HepG2 (cell line): ENCODE data around the gene GTF2H4. TPM values are rescaled to one million over a fixed set of nuclear protein-coding genes. Genes with fewer than 3 reads are reported as not detected.

ENCODE experiments used
- ARID2 ChIP-seq: sonication (generic); formaldehyde crosslinking; IDR thresholded peaks from 2 replicates; pipeline ENCODE4 v1.8.1; 2022; ENCODE audit warnings: mild to moderate bottlenecking, missing genetic modification reagents, borderline replicate concordance
- CENPX ChIP-seq: sonication (generic); formaldehyde crosslinking; IDR thresholded peaks from 2 replicates; pipeline ENCODE4 v1.9.0; 2021; ENCODE audit warnings: mild to moderate bottlenecking, missing genetic modification reagents, moderate library complexity
- CERS6 ChIP-seq: sonication (generic); formaldehyde crosslinking; IDR thresholded peaks from 2 replicates; pipeline ENCODE4 v1.5.0; 2020; ENCODE audit warnings: missing genetic modification reagents
- ELF3 ChIP-seq: IDR thresholded peaks from 2 replicates; pipeline ENCODE4 v1.6.1; 2016; ENCODE audit warnings: missing genetic modification reagents, missing compliant biosample characterization
- FIP1L1 ChIP-seq: fragments of 200-400 bp; formaldehyde crosslinking; IDR thresholded peaks from 2 replicates; pipeline ENCODE4 v1.6.1; 2018; ENCODE audit warnings: low read depth, mild to moderate bottlenecking, low read length, moderate library complexity, borderline replicate concordance; ENCODE audit not compliant: insufficient read depth
- GRHL1 ChIP-seq: sonication (generic); formaldehyde crosslinking; conservative IDR thresholded peaks from 2 replicates; pipeline ENCODE4 v1.8.0; 2022; ENCODE audit warnings: missing genetic modification reagents
- HOXA9 ChIP-seq: sonication (generic); formaldehyde crosslinking; IDR thresholded peaks from 2 replicates; pipeline ENCODE4 v1.8.1; 2022; ENCODE audit warnings: missing genetic modification reagents, mild to moderate bottlenecking, moderate library complexity, borderline replicate concordance
- KLF12 ChIP-seq: sonication (generic); formaldehyde crosslinking; IDR thresholded peaks from 2 replicates; pipeline ENCODE4 v1.4.0; 2020; ENCODE audit warnings: missing genetic modification reagents, borderline replicate concordance
- KLF9 ChIP-seq: IDR thresholded peaks from 2 replicates; pipeline ENCODE4 v1.6.1; 2016; ENCODE audit warnings: low read depth
- MAFK ChIP-seq, 2 experiments: IDR thresholded peaks in 1 of 2; conservative IDR thresholded peaks in 1 of 2; 2 replicates each; pipeline ENCODE4 v1.6.1; 2011; ENCODE audit warnings: improper control_type of control experiment in 2 of 2, low read length in 2 of 2
- SAP130 ChIP-seq: IDR thresholded peaks from 2 replicates; pipeline ENCODE4 v1.6.1; 2016; ENCODE audit warnings: low read depth
- STAG1 ChIP-seq: sonication (generic); formaldehyde crosslinking; IDR thresholded peaks from 2 replicates; pipeline ENCODE4 v1.4.0; 2020; ENCODE audit warnings: missing genetic modification reagents
- TFAP4 ChIP-seq: sonication (generic); IDR thresholded peaks from 2 replicates; pipeline ENCODE4 v1.6.1; 2016; ENCODE audit warnings: low read depth, borderline replicate concordance
- TRIM22 ChIP-seq: fragments of 450-650 bp; IDR thresholded peaks from 2 replicates; pipeline ENCODE4 v1.6.1; 2017
- ZBED4 ChIP-seq: sonication (generic); formaldehyde crosslinking; IDR thresholded peaks from 2 replicates; pipeline ENCODE4 v1.4.0; 2020; ENCODE audit warnings: missing genetic modification reagents, borderline replicate concordance
- ZBTB39 ChIP-seq: sonication (generic); formaldehyde crosslinking; IDR thresholded peaks from 2 replicates; pipeline ENCODE4 v1.5.0; 2020; ENCODE audit warnings: missing genetic modification reagents
- ZNF282 ChIP-seq: fragments of 450-650 bp; IDR thresholded peaks from 2 replicates; pipeline ENCODE4 v1.6.1; 2018; ENCODE audit not compliant: partially characterized antibody
- ZNF468 ChIP-seq: sonication (generic); formaldehyde crosslinking; IDR thresholded peaks from 2 replicates; pipeline ENCODE4 v1.8.0; 2022; ENCODE audit warnings: mild to moderate bottlenecking, moderate library complexity, missing genetic modification reagents
- ZNF546 ChIP-seq: sonication (generic); formaldehyde crosslinking; conservative IDR thresholded peaks from 2 replicates; pipeline ENCODE4 v1.8.1; 2023; ENCODE audit warnings: mild to moderate bottlenecking, missing genetic modification reagents
- ZNF672 ChIP-seq: sonication (generic); formaldehyde crosslinking; IDR thresholded peaks from 2 replicates; pipeline ENCODE4 v1.8.1; 2022; ENCODE audit warnings: missing genetic modification reagents
- polyA plus RNA-seq, 8 experiments: library from polyadenylated mRNA; depleted of rRNA in 3 of 8; stranded (reverse) in 7 of 8; unstranded in 1 of 8; fragments of >200 nt; fragmentation: Illumina TruSeq in 4 of 8; extraction: Trizol in 4 of 8; gene quantifications; 2 replicates each; pipeline versions ENCODE4 v1.2.1 to v1.2.3, GENCODE V29; 2011 to 2016; ENCODE audit warnings: low read depth in 4 of 8, missing spikeins in 1 of 8, mixed read lengths in 1 of 8; ENCODE audit not compliant: insufficient read depth in 1 of 8
- total RNA-seq, 5 experiments: library from RNA; depleted of rRNA; stranded (reverse); fragments of >200 nt; fragmentation: Illumina TruSeq; extraction: Trizol; gene quantifications; 2 replicates each; pipeline ENCODE4 v1.2.3, GENCODE V29; 2016; ENCODE audit warnings: low read depth in 1 of 5

Gene GTF2H4
- total and polyA plus RNA-seq, 2 of the 13 experiments (the other 11 are each of a cell fraction or from before 2014, with no cell fraction given), result 15.9 to 49.3 TPM

- TF ChIP-seq CENPX (CRISPR knock-in tag) (no peak), KLF12 (no peak), STAG1 (CRISPR knock-in tag) (peak; percentile 81), TRIM22 (no peak), FIP1L1 (no peak), KLF9 (CRISPR knock-in tag) (no peak), ZNF546 (no peak), CERS6 (no peak), ZNF468 (CRISPR knock-in tag) (no peak), GRHL1 (no peak), HOXA9 (no peak), ZNF672 (CRISPR knock-in tag) (no peak), MAFK (conservative IDR thresholded peaks at IDR 0.05 in 1 of 2, IDR thresholded peaks at IDR 0.05 in 1 of 2; ENCODE audit: low read length in 2 of 2) (no peak), ZBTB39 (no peak), ZNF282 (no peak), SAP130 (CRISPR knock-in tag) (peak; percentile 31; the same call in 1 of the 2 replicates), TFAP4 (no peak), ELF3 (CRISPR knock-in tag) (0 out of 2 replicates have a peak, but pooled peaks have one; percentile 32), ARID2 (CRISPR knock-in tag) (no peak), ZBED4 (CRISPR knock-in tag) (no peak)
Measured at GRCh38 chr6:30915591-30915946, 7.6 kb downstream of the GTF2H4 start (continued).
